Measurements from ENCODE around the gene RHBDD2. TPM values are rescaled to one million over a fixed set of nuclear protein-coding genes. Genes with fewer than 3 reads are reported as not detected.
A peak's percentile ranks its signal among the peaks of the same experiment; 100 is the strongest.

RHBDD2 gene
- total and polyA plus RNA-seq, 2 donors (not counting 1 experiment from before 2014, with no cell fraction given) = 16.7 to 24.5 TPM

DNA sequence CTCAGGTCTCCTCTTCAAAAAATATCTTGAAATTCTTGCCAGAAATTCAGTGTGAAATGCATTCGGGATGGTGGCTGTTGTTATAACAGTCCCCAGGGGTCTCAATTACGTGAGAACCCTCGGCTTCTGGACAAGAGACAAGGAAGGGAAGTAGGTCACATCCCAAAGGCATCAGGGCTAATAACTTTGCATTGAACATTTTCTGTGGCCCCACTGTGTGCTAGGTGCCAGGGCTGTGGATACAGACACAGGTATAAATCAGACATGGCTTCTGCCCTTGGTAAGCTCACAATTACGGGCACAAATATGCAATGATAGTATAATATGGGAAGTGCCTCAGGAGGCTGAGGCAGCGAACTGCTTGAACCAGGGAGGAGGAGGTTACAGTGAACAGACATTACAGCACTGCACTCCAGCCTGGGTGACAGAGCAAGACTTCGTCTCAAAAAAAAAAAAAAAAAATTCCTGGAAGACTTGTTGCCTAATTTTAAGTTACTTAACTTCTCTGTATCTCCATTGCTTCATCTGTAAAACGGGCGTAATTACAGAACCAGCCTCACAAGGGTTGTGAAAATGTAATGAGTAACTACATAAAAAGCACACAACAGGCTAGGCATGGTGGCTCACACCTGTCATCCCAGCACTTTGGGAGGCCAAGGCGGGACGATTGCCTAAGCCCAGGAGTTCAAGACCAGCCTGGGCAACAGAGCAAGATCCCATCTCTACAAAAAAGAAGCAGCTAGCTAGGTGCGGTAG, 2.5 kb upstream of the RHBDD2 start:
- Histone ChIP-seq H2AFZ (ENCODE audit: low read length) (no peak overlapping the region), H3K36me3 (ENCODE audit: control insufficient read depth, insufficient read depth, low read length) (no peaks in the 10 kb centered on the region), H3K4me1 (ENCODE audit: control insufficient read depth, extremely low read depth, insufficient read depth, low read length) (peaks cover 6% of the 10 kb centered on the region), H3K27ac (ENCODE audit: insufficient read depth, low read length) (no peak overlapping the region), H4K20me1 (ENCODE audit: control insufficient read depth, extremely low read depth, insufficient read depth, low read length) (no peaks in the 10 kb centered on the region), H3K9me3 (ENCODE audit: control insufficient read depth, insufficient read depth, low read depth, low read length) (no peaks in the 10 kb centered on the region), H3K9ac (ENCODE audit: insufficient read depth, low read length) (no peak overlapping the region), H3K79me2 (ENCODE audit: control insufficient read depth, insufficient read depth, low read length) (peaks cover 11% of the 10 kb centered on the region), H3K27me3 (ENCODE audit: control insufficient read depth, insufficient read depth, low read length) (no peaks in the 10 kb centered on the region), H3K4me3 (replicated peaks in 1 of 4; ENCODE audit: control extremely low read depth in 1 of 4, insufficient read depth in 1 of 4, low read depth in 3 of 4, low read length in 4 of 4) (no peak overlapping the region), H3K4me2 (ENCODE audit: extremely low read depth, insufficient read depth, low read length) (no peak overlapping the region)
- TF ChIP-seq CTCF (conservative IDR thresholded peaks at IDR 0.05 in 1 of 2, IDR thresholded peaks at IDR 0.05 in 1 of 2; ENCODE audit: low read depth in 1 of 2, low read length in 2 of 2) = no peak
- TF ChIP-seq EZH2 (IDR thresholded peaks at IDR 0.05; ENCODE audit: low read length, missing control alignments) = no peak
- no peak for DNase-seq (ENCODE audit: low read depth in 2 of 2)

DNA sequence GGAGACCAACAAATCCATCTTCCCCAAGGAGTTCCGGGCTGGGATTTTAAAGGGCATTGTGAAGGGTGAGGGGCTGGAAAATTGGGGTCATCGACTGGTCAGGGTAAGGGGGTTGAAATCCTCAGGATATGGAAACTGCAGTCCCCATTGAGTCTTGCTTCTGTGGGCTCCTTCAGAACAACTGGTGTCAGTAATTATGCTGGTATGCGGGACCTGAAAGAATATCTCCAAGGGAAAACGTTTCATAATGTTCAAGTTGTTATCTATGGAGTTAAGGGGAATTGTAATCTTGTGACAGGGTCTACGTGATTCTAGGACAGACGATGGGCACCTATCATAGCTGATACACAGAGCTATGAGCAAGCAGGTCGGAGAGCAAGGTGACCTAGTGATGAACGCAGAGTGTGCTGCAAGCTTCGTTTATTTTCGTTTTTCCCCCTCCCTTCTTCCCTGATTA, 494 bp upstream of the RHBDD2 start:
- no peaks in the 10 kb centered on the region for H3K27me3 ChIP-seq (ENCODE audit: control insufficient read depth, insufficient read depth, low read length)

More for the DNA sequence above, 494 bp upstream of the RHBDD2 start:
- peaks cover 11% of the 10 kb centered on the region for H3K79me2 ChIP-seq (ENCODE audit: control insufficient read depth, insufficient read depth, low read length)
- TF ChIP-seq CTCF (conservative IDR thresholded peaks at IDR 0.05 in 1 of 2, IDR thresholded peaks at IDR 0.05 in 1 of 2; ENCODE audit: low read depth in 1 of 2, low read length in 2 of 2) (no peak), EZH2 (IDR thresholded peaks at IDR 0.05; ENCODE audit: low read length, missing control alignments) (no peak)
- peak overlapping the region; percentile 60 for H3K27ac ChIP-seq (ENCODE audit: insufficient read depth, low read length)
- H2AFZ ChIP-seq (ENCODE audit: low read length) = peak overlapping the region; percentile 97
- no peak overlapping the region for H3K9ac ChIP-seq (ENCODE audit: insufficient read depth, low read length)
- H3K36me3 ChIP-seq (ENCODE audit: control insufficient read depth, insufficient read depth, low read length) = peaks cover 9% of the 10 kb centered on the region
- H3K4me1 ChIP-seq (ENCODE audit: control insufficient read depth, extremely low read depth, insufficient read depth, low read length) = peaks cover 6% of the 10 kb centered on the region
- DNase-seq (ENCODE audit: low read depth in 2 of 2) = no peak
- no peaks in the 10 kb centered on the region for H4K20me1 ChIP-seq (ENCODE audit: control insufficient read depth, extremely low read depth, insufficient read depth, low read length)
- H3K4me2 ChIP-seq (ENCODE audit: extremely low read depth, insufficient read depth, low read length) = peak overlapping the region; percentile 81
- no peaks in the 10 kb centered on the region for H3K9me3 ChIP-seq (ENCODE audit: control insufficient read depth, insufficient read depth, low read depth, low read length)
- H3K4me3 ChIP-seq (replicated peaks in 1 of 4; ENCODE audit: control extremely low read depth in 1 of 4, insufficient read depth in 1 of 4, low read depth in 3 of 4, low read length in 4 of 4) = peak overlapping the region in 3 of 4 experiments; percentile 22 to 59 (median 52)

All from fibroblast of lung (primary cell).